Kidney (tissue), 14 donors: ENCODE measurements around the gene WDR62. TPM values are rescaled to one million over a fixed set of nuclear protein-coding genes. Genes with fewer than 3 reads are reported as not detected.

Experiments used
- DNase-seq, 5 donors: peaks; one replicate each; pipeline ENCODE4 v3.0.0-alpha.2; 2013 to 2020
- FAIRE-seq: peaks from 2 replicates; lab custom pipeline; 2012; peaks lifted over from hg19 to GRCh38; lab: Jason Lieb, UNC
- H3K27ac ChIP-seq, 2 donors: one replicate each; pipeline ENCODE4 v1.7.0; 2013; ENCODE audit warnings: low read depth in 2 of 2, low read length in 2 of 2, inconsistent platforms in 1 of 2
- H3K27me3 ChIP-seq: one replicate; pipeline ENCODE4 v1.7.1; 2013; ENCODE audit warnings: low read length, inconsistent platforms; ENCODE audit not compliant: control insufficient read depth, insufficient read depth
- H3K36me3 ChIP-seq, 3 donors: one replicate each; pipeline versions ENCODE4 v1.7.0 to v1.7.1; 2013; ENCODE audit warnings: low read length in 3 of 3, control low read depth in 1 of 3, inconsistent platforms in 1 of 3; ENCODE audit not compliant: insufficient read depth in 3 of 3, control insufficient read depth in 2 of 3
- H3K4me1 ChIP-seq, 3 donors: one replicate each; pipeline versions ENCODE4 v1.7.0 to v1.7.1; 2013; ENCODE audit warnings: low read length in 3 of 3, inconsistent platforms in 1 of 3, low read depth in 1 of 3; ENCODE audit not compliant: control insufficient read depth in 2 of 3, insufficient read depth in 2 of 3
- H3K4me3 ChIP-seq, 3 donors: one replicate each; pipeline versions ENCODE4 v1.7.0 to v1.8.1; 2013; ENCODE audit warnings: low read length in 3 of 3, control low read depth in 1 of 3, inconsistent platforms in 1 of 3
- H3K9ac ChIP-seq, 3 donors: one replicate each; pipeline versions ENCODE4 v1.7.0 to v1.7.1; 2013; ENCODE audit warnings: low read length in 3 of 3, control low read depth in 1 of 3, inconsistent platforms in 1 of 3
- H3K9me3 ChIP-seq, 3 donors: one replicate each; pipeline versions ENCODE4 v1.7.0 to v1.7.1; 2013; ENCODE audit warnings: low read length in 3 of 3, control low read depth in 1 of 3, inconsistent platforms in 1 of 3; ENCODE audit not compliant: control insufficient read depth in 2 of 3, insufficient read depth in 1 of 3
- intact Hi-C: fragments of 100-400 bp; cut with DNase I; formaldehyde crosslinking; loops from one replicate; pipeline ENCODE4 v1.11.1; 2022
- polyA plus RNA-seq: library from polyadenylated mRNA; stranded (reverse); fragments of 350-450 nt; fragmentation: Illumina TruSeq; extraction: RNeasy Lipid Tissue Mini Kit (QIAGEN cat#74804); gene quantifications from one replicate; pipeline ENCODE4 v1.2.3, GENCODE V29; 2014; ENCODE audit warnings: low read depth, low replicate concordance; ENCODE audit not compliant: insufficient read depth
- total RNA-seq: library from RNA; stranded (reverse); fragmentation: NEBNext Ultra II Directional; extraction: Animal tissue kit (Norgen Biotek cat#: 25700); gene quantifications from one replicate; pipeline ENCODE4 v1.2.1, GENCODE V29; 2021
- TF ChIP-seq, protein P1 (sequence below): IDR thresholded peaks from 3 replicates; pipeline ENCODE4 v1.5.1; 2012; ENCODE audit warnings: mild to moderate bottlenecking, moderate library complexity, borderline replicate concordance; ENCODE audit not compliant: insufficient read depth; ENCODE audit errors: extremely low read depth
- donor health status: control.
- donor health status: control.
- donor health status: control.
- donor health status: control.
- donor health status: control.
- donor health status: DM: yes; HTN: yes; CAD: no.
- donor health status: Normal renal cell carcinoma (clear cell type).

WDR62 gene
- total and polyA plus RNA-seq, 2 donors from 2014 or later, result 0.58 to 0.69 TPM

GRCh38 chr19:36009220-36009619 is 45.5 kb upstream of the WDR62 start:
- Histone ChIP-seq H3K4me3 (peak overlapping the region in 2 of 3 donors; percentile 11 to 61), H3K27ac (no peak overlapping the region)
- no peak for FAIRE-seq

GRCh38 chr19:36009633-36010379 is 44.9 kb upstream of the WDR62 start:
- Histone ChIP-seq H3K9ac (no peak overlapping the region), H3K4me1 (peaks cover 0 to 9% (median 0%) of the 10 kb centered on the region in 3 donors), H3K4me3 (peak overlapping the region in 1 of 3 donors; percentile 61), H3K27ac (no peak overlapping the region), H3K9me3 (no peaks in the 10 kb centered on the region), H3K27me3 (no peaks in the 10 kb centered on the region), H3K36me3 (no peaks in the 10 kb centered on the region)
- DNase-seq (peak in 1 of 5 donors; percentile 76), FAIRE-seq (no peak)
- intact Hi-C loops, result no loop called here
- TF ChIP-seq, protein P1, sequence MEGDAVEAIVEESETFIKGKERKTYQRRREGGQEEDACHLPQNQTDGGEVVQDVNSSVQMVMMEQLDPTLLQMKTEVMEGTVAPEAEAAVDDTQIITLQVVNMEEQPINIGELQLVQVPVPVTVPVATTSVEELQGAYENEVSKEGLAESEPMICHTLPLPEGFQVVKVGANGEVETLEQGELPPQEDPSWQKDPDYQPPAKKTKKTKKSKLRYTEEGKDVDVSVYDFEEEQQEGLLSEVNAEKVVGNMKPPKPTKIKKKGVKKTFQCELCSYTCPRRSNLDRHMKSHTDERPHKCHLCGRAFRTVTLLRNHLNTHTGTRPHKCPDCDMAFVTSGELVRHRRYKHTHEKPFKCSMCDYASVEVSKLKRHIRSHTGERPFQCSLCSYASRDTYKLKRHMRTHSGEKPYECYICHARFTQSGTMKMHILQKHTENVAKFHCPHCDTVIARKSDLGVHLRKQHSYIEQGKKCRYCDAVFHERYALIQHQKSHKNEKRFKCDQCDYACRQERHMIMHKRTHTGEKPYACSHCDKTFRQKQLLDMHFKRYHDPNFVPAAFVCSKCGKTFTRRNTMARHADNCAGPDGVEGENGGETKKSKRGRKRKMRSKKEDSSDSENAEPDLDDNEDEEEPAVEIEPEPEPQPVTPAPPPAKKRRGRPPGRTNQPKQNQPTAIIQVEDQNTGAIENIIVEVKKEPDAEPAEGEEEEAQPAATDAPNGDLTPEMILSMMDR, result no peak

More at GRCh38 chr19:36009220-36009619, 45.5 kb upstream of the WDR62 start:
- TF ChIP-seq, protein P1, result no peak
- Histone ChIP-seq H3K4me1 (peaks cover 0 to 5% (median 0%) of the 10 kb centered on the region in 3 donors), H3K9ac (peak overlapping the region in 1 of 3 donors; percentile 48), H3K9me3 (no peaks in the 10 kb centered on the region), H3K36me3 (no peaks in the 10 kb centered on the region), H3K27me3 (no peaks in the 10 kb centered on the region)
- intact Hi-C loops, result no loop called here
- DNase-seq, result peak; percentile 54 to 91 (median 77)

GRCh38 chr19:36010402-36010801 is 44.3 kb upstream of the WDR62 start:
- no peak overlapping the region for H3K27ac ChIP-seq

More at GRCh38 chr19:36010402-36010801, 44.3 kb upstream of the WDR62 start:
- TF ChIP-seq, protein P1, result no peak
- H3K9me3 ChIP-seq, result no peaks in the 10 kb centered on the region
- H3K27me3 ChIP-seq, result no peaks in the 10 kb centered on the region
- intact Hi-C loops, result no loop called here
- no peak overlapping the region for H3K4me3 ChIP-seq
- FAIRE-seq (no peak), DNase-seq (peak in 1 of 5 donors; percentile 55)
- H3K9ac ChIP-seq, result no peak overlapping the region
- no peaks in the 10 kb centered on the region for H3K36me3 ChIP-seq
- H3K4me1 ChIP-seq, result peaks cover 0 to 9% (median 0%) of the 10 kb centered on the region in 3 donors
